Anterior cingulate cortex (tissue), 58 donors: Measurements from ENCODE around the gene COL18A1.
"Not testable (repeated sequence)": the region's sequence is repeated elsewhere in the genome, so short reads cannot be mapped to it uniquely, and the experiment has no call there.

Experiments
- DNase-seq, 58 donors: peaks; one replicate each; lab custom pipeline; 2025; lab: John Stamatoyannopoulos, UW

COL18A1 gene

GRCh38 chr21:45558044-45558721 is 153.2 kb downstream of the COL18A1 start:
- DNase-seq: no peak

DNA sequence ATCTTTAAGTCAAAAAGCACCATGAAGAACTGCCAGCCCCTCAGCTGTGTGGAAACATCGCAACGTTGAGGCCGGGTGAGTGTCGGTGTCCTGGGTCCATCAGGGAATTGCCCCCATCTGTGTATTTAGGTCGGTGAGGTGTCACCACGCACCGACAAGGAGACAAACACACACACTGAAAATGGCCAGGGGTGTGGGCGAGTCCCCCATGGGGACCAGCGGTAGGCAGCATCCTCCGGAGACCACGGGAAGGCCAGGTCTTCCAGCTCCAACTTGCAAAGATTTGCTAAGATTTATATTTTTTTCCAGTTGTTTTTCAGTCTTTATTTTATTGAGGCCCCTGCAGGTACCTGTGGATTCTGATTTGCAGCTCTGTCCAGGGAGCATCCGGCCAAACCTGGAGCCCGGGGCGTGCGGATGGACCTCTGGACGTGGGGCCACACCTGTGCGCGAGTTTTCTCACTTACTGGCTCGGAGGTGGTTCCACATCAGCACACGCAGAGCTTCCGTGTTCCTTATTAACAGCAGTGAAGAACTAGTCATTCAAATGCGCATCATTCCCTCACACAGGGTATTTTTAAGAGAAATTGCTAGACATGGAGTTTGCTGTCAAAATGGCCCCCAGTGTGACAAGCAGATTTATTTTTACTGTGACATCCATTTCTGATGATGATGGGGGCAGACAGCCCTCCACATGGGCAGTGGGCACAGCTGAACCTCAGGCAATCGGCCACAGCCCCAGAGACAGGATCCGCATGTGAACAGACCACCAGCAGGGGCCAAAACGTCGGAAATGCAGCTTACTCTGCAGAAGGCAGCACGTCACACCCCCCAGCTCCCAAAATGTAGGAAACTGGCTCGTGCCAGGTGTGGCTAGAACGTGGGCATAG is 154.5 kb downstream of the COL18A1 start:
- no peak for DNase-seq

- no peak for DNase-seq
Measured at GRCh38 chr21:45560106-45561021, 155.4 kb downstream of the COL18A1 start.

- DNase-seq: not testable (repeated sequence)
Measured at GRCh38 chr21:45561241-45561640, 156.3 kb downstream of the COL18A1 start.

DNA sequence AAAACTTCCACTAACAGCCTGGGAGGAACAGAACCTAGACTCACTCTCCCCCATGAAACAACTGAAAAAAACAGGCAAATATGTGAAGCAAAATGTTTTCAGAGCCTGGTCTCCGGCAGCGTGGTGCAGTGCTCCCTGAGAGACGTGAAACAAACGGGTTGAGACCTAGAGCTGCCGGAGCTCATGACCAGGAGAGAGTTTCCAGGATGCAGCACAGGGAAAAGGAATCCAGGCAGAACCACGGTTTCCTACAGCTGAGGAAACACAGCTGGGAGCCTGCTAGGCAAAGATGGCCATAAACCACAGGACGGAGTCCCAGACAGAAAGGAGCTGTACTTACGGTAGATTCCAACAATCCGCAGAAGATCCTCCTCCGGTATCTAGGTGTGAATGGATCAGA is 157.4 kb downstream of the COL18A1 start:
- DNase-seq: no peak

DNA sequence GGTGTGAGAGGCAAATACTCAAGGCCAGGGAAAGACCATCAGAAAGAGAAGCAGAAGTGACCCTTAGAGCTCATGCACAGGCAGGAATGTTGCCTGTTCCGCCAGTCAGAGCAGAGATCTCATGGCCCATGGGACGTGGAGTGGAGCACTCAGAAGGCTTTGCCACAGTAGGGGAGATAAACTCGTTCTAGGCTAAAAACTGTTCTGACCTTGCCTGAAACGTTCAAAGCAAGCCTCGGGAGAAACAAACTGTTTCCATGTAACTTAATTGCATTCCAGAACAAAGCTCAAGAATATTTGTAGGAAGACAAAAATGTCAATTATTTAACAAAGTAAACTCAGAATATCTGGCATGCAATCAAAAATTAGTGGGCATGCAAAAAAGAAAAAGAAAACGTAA is 158.0 kb downstream of the COL18A1 start:
- no peak for DNase-seq
